Dermis microvascular lymphatic vessel endothelial cell (primary cell): Measurements from ENCODE around the gene PRDM5. TPM values are rescaled to one million over a fixed set of nuclear protein-coding genes. Genes with fewer than 3 reads are reported as not detected.

Source experiments
- DNase-seq, 2 donors: peaks; one replicate each; pipeline versions ENCODE4 v3.0.0 to v3.0.0-alpha.2; 2010; ENCODE audit warnings: low read depth in 2 of 2
- total RNA-seq: library from RNA; depleted of rRNA; stranded (reverse); fragments of >200 nt; gene quantifications from 2 replicates; pipeline ENCODE4 v1.2.1, GENCODE V29; 2014

The PRDM5 gene
- total RNA-seq, 1 donor from 2014 or later: 3.5 TPM

GRCh38 chr4:120709991-120710390 lies 212.5 kb downstream of the PRDM5 start:
- DNase-seq: no peak

- no peak for DNase-seq
Observed at GRCh38 chr4:120704538-120704937, 218.0 kb downstream of the PRDM5 start.

- DNase-seq: no peak
Observed at GRCh38 chr4:120703908-120704307, 218.6 kb downstream of the PRDM5 start.

GRCh38 chr4:120699354-120699753 lies 223.2 kb downstream of the PRDM5 start:
- no peak for DNase-seq

DNA sequence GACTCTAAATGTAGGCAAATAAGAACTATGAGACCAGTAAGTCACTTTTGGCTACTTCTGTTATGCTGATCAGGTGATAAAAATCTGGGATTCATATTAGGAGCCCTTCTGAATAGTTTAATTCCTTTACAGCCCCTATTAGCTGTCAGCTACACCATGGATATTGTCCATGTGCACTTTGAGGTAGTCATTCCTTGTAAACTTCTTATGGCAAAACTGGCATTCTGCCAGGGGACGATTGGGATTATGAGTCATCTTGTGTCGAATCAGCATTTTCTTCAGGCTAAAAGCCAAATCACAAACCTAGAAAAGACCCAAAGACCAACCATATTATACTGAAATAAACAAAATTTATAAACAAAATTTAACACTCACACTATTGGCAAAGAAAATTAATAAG lies 227.6 kb downstream of the PRDM5 start:
- DNase-seq: peak in 1 of 2 donors; percentile 68

- DNase-seq: no peak
Observed at GRCh38 chr4:120693816-120694215, 228.7 kb downstream of the PRDM5 start.

DNA sequence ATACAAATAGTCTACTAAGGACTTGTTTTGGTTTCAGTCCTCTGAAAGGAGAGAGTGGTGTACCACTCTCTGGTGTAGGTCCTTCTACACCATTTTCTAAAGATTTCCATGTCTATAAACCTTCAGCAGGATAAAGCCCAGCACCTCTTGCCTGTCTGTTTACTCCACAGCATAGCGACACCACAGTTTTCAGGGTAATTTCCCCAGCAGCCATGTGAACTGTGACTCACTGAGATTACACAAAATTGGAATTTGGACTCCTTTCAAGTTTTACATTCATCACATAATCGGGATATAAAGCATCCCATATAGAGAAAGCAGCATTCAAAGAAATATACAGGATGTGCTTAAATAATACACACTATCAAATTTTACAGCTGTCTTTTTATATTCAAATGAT lies 229.6 kb downstream of the PRDM5 start:
- DNase-seq: peak; percentile 84

DNA sequence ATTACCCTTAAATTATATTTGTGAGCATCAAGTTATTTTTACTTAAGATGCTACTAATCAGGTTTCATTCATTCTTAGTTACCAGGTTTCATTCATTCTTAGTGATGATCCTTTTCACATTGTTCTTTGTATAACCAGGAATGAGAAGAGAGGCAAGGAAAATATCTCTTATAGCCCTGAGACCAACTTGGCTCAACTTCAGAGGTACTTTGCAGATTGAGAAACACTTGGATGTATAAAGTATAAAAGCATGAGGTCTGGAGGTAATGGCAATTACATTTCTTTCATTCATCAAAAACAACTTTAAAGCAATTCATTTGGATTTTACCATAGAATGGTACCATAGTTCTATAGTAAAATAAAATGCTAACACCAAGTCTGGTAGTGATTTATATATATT lies 231.0 kb downstream of the PRDM5 start:
- DNase-seq: no peak

GRCh38 chr4:120691106-120691505 lies 231.4 kb downstream of the PRDM5 start:
- DNase-seq: no peak

GRCh38 chr4:120688791-120689190 lies 233.7 kb downstream of the PRDM5 start:
- peak in 1 of 2 donors; percentile 23 for DNase-seq

GRCh38 chr4:120685756-120686278 lies 236.7 kb downstream of the PRDM5 start:
- DNase-seq: no peak

- DNase-seq: no peak
Observed at GRCh38 chr4:120683897-120684540, 238.5 kb downstream of the PRDM5 start.

DNA sequence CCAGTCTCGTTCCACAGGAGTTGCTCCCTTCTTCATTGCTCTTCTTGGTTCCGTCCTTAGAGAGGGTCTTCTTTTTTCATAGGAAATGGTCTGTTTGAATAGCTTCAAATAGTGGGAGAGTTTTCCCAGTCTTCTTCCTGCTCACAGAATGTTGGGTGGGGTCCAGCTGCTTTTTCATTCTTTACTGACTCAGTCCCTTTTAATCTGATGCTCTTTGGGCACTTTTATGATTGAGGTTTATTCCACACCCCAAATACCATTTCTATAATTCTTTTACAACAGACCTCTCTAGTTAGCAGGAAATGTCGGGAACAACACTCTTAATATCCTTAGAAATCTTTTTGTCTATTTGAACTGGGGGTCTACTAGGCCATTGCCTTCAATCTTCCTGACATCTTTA lies 239.5 kb downstream of the PRDM5 start:
- DNase-seq: no peak

DNA sequence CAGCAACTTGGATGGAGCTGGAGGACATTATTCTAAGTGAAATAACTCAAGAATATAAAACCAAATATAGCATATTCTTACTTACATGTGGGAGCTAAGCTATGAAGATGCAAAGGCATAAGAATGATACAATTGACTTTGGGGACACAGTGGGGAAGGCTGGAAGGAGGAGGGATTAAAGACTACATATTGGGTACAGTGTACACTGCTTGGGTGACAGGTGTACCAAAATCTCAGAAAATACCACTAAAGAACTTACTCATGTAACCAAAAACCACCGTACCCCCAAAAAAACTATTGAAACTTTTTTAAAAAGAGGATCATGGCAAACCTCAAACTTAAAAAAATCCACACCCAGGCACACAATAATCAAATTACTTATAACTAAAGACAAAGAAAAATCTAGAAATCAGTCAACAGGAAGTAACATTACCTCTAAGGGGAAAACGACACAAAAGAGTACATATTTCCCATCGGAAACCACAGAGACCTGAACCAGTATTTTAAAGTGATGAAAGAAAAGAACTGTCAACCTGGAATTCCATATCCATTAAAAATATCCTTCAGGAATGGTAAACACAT lies 241.8 kb downstream of the PRDM5 start:
- no peak for DNase-seq

GRCh38 chr4:120673696-120674095 lies 248.8 kb downstream of the PRDM5 start:
- no peak for DNase-seq

DNA sequence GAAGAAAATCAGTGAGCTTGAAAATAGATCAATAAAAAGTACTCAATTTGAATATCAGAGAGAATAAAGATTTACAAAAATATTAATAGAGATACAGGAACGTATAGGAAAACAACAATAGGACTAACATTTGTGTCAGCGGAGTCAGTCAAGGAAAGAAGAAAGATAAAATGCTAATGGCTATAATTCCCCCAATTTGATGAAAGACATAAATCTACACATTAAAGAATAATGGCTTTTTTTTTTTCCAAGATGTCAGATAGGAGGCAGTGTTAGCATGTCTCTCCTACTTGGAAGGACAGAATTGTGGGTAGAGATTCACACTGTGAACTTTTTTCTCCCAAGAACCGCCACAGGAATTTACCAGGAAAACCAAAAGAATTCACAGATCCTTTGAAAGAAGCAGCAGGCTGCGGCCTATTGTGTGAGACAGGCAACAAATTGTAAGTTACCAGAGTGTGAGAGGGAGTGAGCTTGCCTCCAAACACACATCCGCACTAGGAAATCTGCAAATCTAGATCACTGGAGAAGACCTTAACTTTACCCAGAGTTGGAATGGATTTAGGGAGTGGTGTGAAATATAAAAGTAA lies 249.9 kb downstream of the PRDM5 start:
- no peak for DNase-seq

GRCh38 chr4:120672076-120672475 lies 250.4 kb downstream of the PRDM5 start:
- DNase-seq: no peak

- DNase-seq: no peak
Observed at GRCh38 chr4:120671538-120671937, 251.0 kb downstream of the PRDM5 start.

DNA sequence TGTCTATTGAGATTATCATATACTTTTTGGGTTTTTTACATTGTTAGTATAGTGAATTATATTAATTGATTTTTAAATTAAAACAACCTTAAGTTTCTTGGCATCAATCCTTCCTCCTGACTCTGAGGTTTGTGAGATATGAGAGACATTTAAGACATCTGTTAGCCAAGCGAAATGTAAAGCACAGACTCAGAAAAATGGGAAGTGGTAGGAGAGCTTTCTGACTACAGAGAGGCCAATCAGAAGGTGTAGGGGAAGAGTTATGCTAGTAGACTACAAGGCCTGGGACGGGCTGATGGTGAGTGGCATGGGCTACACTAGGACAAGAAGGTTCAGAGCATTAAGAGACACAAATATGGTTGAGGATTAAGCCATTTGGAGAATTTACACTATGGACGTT lies 255.4 kb downstream of the PRDM5 start:
- DNase-seq: no peak

GRCh38 chr4:120664851-120665250 lies 257.7 kb downstream of the PRDM5 start:
- DNase-seq: no peak

- DNase-seq: peak; percentile 30 to 46
Observed at GRCh38 chr4:120659616-120660170, 262.8 kb downstream of the PRDM5 start.

DNA sequence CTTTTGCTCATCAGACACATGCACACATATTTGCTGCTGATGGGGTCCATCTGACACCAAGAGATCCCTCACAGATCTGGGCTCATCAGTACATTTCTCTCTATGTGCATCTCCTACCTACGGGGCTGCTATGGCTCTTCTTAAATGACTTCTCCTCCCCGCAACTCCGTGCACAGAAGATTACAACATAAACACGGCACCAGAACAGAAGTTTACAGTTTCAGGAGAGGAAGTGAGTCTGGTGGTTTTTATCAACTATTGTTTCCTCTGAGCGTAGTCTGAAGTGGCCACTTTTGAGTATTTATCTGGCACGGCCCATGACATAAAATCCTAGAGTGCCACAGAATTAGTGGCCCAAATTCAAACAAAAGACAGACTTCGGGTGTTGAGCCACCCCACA lies 263.8 kb downstream of the PRDM5 start:
- no peak for DNase-seq
